Ovary (tissue), 9 donors: ENCODE data around the gene RSRC1. TPM values are rescaled to one million over a fixed set of nuclear protein-coding genes. Genes with fewer than 3 reads are reported as not detected.

Source experiments
- DNase-seq, 5 donors: peaks; one replicate each; pipeline ENCODE4 v3.0.0-alpha.2; 2019 to 2020
- H3K27ac ChIP-seq, 2 donors: fragments of 200-600 bp; one replicate each; pipeline versions ENCODE4 v1.5.1 to v1.8.0; 2019 to 2022
- H3K27me3 ChIP-seq: fragments of 200-600 bp; one replicate; pipeline ENCODE4 v1.8.0; 2022
- H3K36me3 ChIP-seq: fragments of 200-600 bp; sonication (generic); one replicate; pipeline ENCODE4 v1.5.1; 2019
- H3K4me1 ChIP-seq: one replicate; pipeline ENCODE4 v1.8.1; 2013; ENCODE audit warnings: mild to moderate bottlenecking, moderate library complexity; ENCODE audit not compliant: insufficient read depth
- H3K4me3 ChIP-seq: fragments of 200-600 bp; sonication (generic); one replicate; pipeline ENCODE4 v1.5.1; 2017
- H3K9me3 ChIP-seq, 2 donors: fragments of 200-600 bp in 1 of 2; sonication (generic) in 1 of 2; one replicate each; pipeline versions ENCODE4 v1.5.1 to v1.8.1; 2013 to 2019; ENCODE audit warnings: mild to moderate bottlenecking in 1 of 2, moderate library complexity in 1 of 2
- CTCF ChIP-seq, 3 donors: fragments of 450-650 bp in 2 of 3; fragments of 200-600 bp in 1 of 3; IDR thresholded peaks; one replicate each; pipeline versions ENCODE4 v1.5.1 to v1.8.0; 2016 to 2022; ENCODE audit warnings: antibody characterized with exemption in 3 of 3, mild to moderate bottlenecking in 1 of 3
- EP300 ChIP-seq: sonication (generic); formaldehyde crosslinking; IDR thresholded peaks from one replicate; pipeline ENCODE4 v1.6.1; 2017; ENCODE audit warnings: antibody characterized with exemption
- POLR2A ChIP-seq: fragments of 450-650 bp; IDR thresholded peaks from one replicate; pipeline ENCODE4 v1.6.1; 2017; ENCODE audit warnings: antibody characterized with exemption, mild to moderate bottlenecking, moderate library complexity
- whole genome bisulfite sequencing, 3 donors: extraction: QIAGEN DNeasy Blood & Tissue Kit in 1 of 3; methylation state at CpG; one replicate each; pipeline versions ENCODE4 v1.1.5 to v1.1.7; 2013 to 2017; 5-methylcytosine and 5-hydroxymethylcytosine counted together
- intact Hi-C, 4 donors: fragments of 100-400 bp; cut with DNase I; formaldehyde crosslinking; loops; one replicate each; pipeline versions ENCODE4 v1.11.0 to v1.15.1; 2022 to 2023
- polyA plus RNA-seq, 2 donors: library from polyadenylated mRNA; stranded (reverse); fragments of 200-250 nt in 1 of 2; fragments of 350-450 nt in 1 of 2; fragmentation: Illumina TruSeq in 1 of 2; extraction: RNeasy Lipid Tissue Mini Kit (QIAGEN cat#74804) in 1 of 2; gene quantifications; one replicate each; pipeline ENCODE4 v1.2.3, GENCODE V29; 2013 to 2014
- total RNA-seq, 7 donors: library from RNA; depleted of rRNA in 2 of 7; stranded (reverse); fragments of >200 nt in 2 of 7; fragmentation: NEBNext Ultra II Directional in 3 of 7; extraction: Animal tissue kit (Norgen Biotek cat#: 25700) in 3 of 7; gene quantifications; one replicate each; pipeline versions ENCODE4 v1.1.0 to v1.2.4, GENCODE V29; 2016 to 2023
- donor health status: DM: no; HTN: no; CAD: no; lungs with moderate emphysema.
- donor health status: DM: no; HTN: no; CAD: no.
- donor health status: Bipolar disorder and iron deficiency.
- donor health status: DM: yes; HTN: yes; CAD: no.
- donor health status: DM: no; HTN: no; CAD: no.
- donor health status: DM: yes; HTN: yes; CAD: no.

Gene RSRC1
- total and polyA plus RNA-seq, 9 donors = 13.4 to 45.1 (median 31.8) TPM

GRCh38 chr3:158419820-158420653 lies 310.1 kb downstream of the RSRC1 start:
- Histone ChIP-seq H3K27me3 (no peaks in the 10 kb centered on the region), H3K9me3 (no peaks in the 10 kb centered on the region), H3K36me3 (no peaks in the 10 kb centered on the region), H3K4me3 (no peak overlapping the region), H3K27ac (no peak overlapping the region), H3K4me1 (no peaks in the 10 kb centered on the region)
- intact Hi-C loops = no loop called here
- TF ChIP-seq POLR2A = no peak
- no peak for TF ChIP-seq EP300
- TF ChIP-seq CTCF (IDR thresholded peaks at IDR 0.05) = no peak
- 90 to 92% (median 92%) methylated on average over 5 of the region's 5 CpGs for WGBS, 3 donors
- DNase-seq = no peak

- H3K27ac ChIP-seq = no peak overlapping the region
- H3K36me3 ChIP-seq = no peaks in the 10 kb centered on the region
- no peak overlapping the region for H3K4me3 ChIP-seq
- H3K4me1 ChIP-seq = no peaks in the 10 kb centered on the region
- intact Hi-C loops = no loop called here
- H3K27me3 ChIP-seq = no peaks in the 10 kb centered on the region
- DNase-seq = no peak
- TF ChIP-seq POLR2A (no peak), CTCF (IDR thresholded peaks at IDR 0.05) (no peak), EP300 (no peak)
- no peaks in the 10 kb centered on the region for H3K9me3 ChIP-seq
- 83 to 92% (median 92%) methylated on average over 3 of the region's 3 CpGs for WGBS, 3 donors
Measured at GRCh38 chr3:158420654-158421396, 310.9 kb downstream of the RSRC1 start.

- Histone ChIP-seq H3K4me3 (no peak overlapping the region), H3K4me1 (no peaks in the 10 kb centered on the region), H3K9me3 (no peaks in the 10 kb centered on the region), H3K36me3 (no peaks in the 10 kb centered on the region), H3K27me3 (peaks cover under 1% of the 10 kb centered on the region), H3K27ac (no peak overlapping the region)
- intact Hi-C loops = loop anchor here (5.0 to 10.0 kb wide), 2 partner anchors 813 to 816 kb away; no protein-coding TSS in a partner anchor
- no peak for TF ChIP-seq EP300
- no peak for TF ChIP-seq CTCF (IDR thresholded peaks at IDR 0.05)
- TF ChIP-seq POLR2A = no peak
- WGBS, 3 donors = 94 to 100% (median 100%) methylated on average over 1 of the region's 1 CpG
- DNase-seq = no peak
Measured at GRCh38 chr3:158430448-158430847, 320.6 kb downstream of the RSRC1 start.

- TF ChIP-seq POLR2A (no peak), EP300 (no peak), CTCF (IDR thresholded peaks at IDR 0.05) (no peak)
- DNase-seq = no peak
- intact Hi-C loops = loop anchor here (5.0 to 10.0 kb wide), 2 partner anchors 814 to 816 kb away; no protein-coding TSS in a partner anchor
- H3K27me3 ChIP-seq = peaks cover 4% of the 10 kb centered on the region
- no peaks in the 10 kb centered on the region for H3K36me3 ChIP-seq
- no peak overlapping the region for H3K4me3 ChIP-seq
- no peak overlapping the region for H3K27ac ChIP-seq
- H3K9me3 ChIP-seq = no peaks in the 10 kb centered on the region
- H3K4me1 ChIP-seq = no peaks in the 10 kb centered on the region
Measured at GRCh38 chr3:158430968-158431367, 321.1 kb downstream of the RSRC1 start.
